Smooth muscle cell (in vitro differentiated cells): ENCODE results near the gene TMBIM6. TPM values are rescaled to one million over a fixed set of nuclear protein-coding genes. Genes with fewer than 3 reads are reported as not detected.
"Not testable (repeated sequence)": the region's sequence is repeated elsewhere in the genome, so short reads cannot be mapped to it uniquely, and the experiment has no call there.

Experiments used
- DNase-seq: peaks from one replicate; lab custom pipeline; 2025; ENCODE audit not compliant: unreplicated experiment; lab: John Stamatoyannopoulos, UW
- H2AFZ ChIP-seq: fragments of 200-600 bp; sonication (generic); 2 replicates; pipeline ENCODE4 v1.6.0; 2016; ENCODE audit warnings: antibody characterized with exemption, low read depth, mild to moderate bottlenecking
- H3F3A ChIP-seq: fragments of 200-600 bp; sonication (generic); 2 replicates; pipeline ENCODE4 v1.6.0; 2017; ENCODE audit warnings: antibody characterized with exemption, low read depth
- H3K27ac ChIP-seq: fragments of 200-600 bp; sonication (generic); 2 replicates; pipeline ENCODE4 v1.5.1; 2016; ENCODE audit warnings: low read depth, mild to moderate bottlenecking
- H3K27me3 ChIP-seq: fragments of 200-600 bp; sonication (generic); 2 replicates; pipeline ENCODE4 v1.6.1; 2016; ENCODE audit warnings: low read depth, mild to moderate bottlenecking
- H3K36me3 ChIP-seq: fragments of 200-600 bp; sonication (generic); 2 replicates; pipeline ENCODE4 v1.5.1; 2016; ENCODE audit warnings: low read depth
- H3K4me1 ChIP-seq: fragments of 200-600 bp; sonication (generic); 2 replicates; pipeline ENCODE4 v1.5.1; 2016; ENCODE audit warnings: low read depth
- H3K4me2 ChIP-seq: fragments of 200-600 bp; sonication (generic); 2 replicates; pipeline ENCODE4 v1.6.0; 2016; ENCODE audit warnings: mild to moderate bottlenecking
- H3K4me3 ChIP-seq: fragments of 200-600 bp; sonication (generic); 2 replicates; pipeline ENCODE4 v1.5.1; 2016; ENCODE audit warnings: mild to moderate bottlenecking
- H3K79me2 ChIP-seq: fragments of 200-600 bp; sonication (generic); 2 replicates; pipeline ENCODE4 v1.6.0; 2016; ENCODE audit warnings: low read depth, mild to moderate bottlenecking
- H3K9ac ChIP-seq: fragments of 200-600 bp; sonication (generic); 2 replicates; pipeline ENCODE4 v1.6.0; 2016; ENCODE audit warnings: low read depth
- H3K9me3 ChIP-seq: fragments of 200-600 bp; sonication (generic); replicated peaks from 2 replicates; pipeline ENCODE4 v1.5.1; 2016; ENCODE audit warnings: low read depth
- H4K20me1 ChIP-seq: fragments of 200-600 bp; sonication (generic); 2 replicates; pipeline ENCODE4 v1.6.0; 2016; ENCODE audit warnings: low read depth
- CTCF ChIP-seq: fragments of 200-600 bp; sonication (generic); IDR thresholded peaks from 2 replicates; pipeline ENCODE4 v1.5.1; 2017; ENCODE audit warnings: borderline replicate concordance, mild to moderate bottlenecking, antibody characterized with exemption; ENCODE audit not compliant: insufficient read depth, poor library complexity, severe bottlenecking
- WGBS: methylation state at CpG from one replicate; pipeline ENCODE4 v1.1.7; 2016; ENCODE audit warnings: low lambda C conversion rate; 5-methylcytosine and 5-hydroxymethylcytosine counted together
- polyA plus RNA-seq: library from polyadenylated mRNA; unstranded; fragments of >200 nt; fragmentation: Nextera tagmentation; extraction: Ambion mirVana; gene quantifications from 2 replicates; pipeline ENCODE4 v1.2.1, GENCODE V29; 2016
- total RNA-seq: library from RNA; depleted of rRNA; stranded (reverse); fragments of >200 nt; gene quantifications from 2 replicates; pipeline ENCODE4 v1.2.3, GENCODE V29; 2014

Gene TMBIM6
- total and polyA plus RNA-seq, 2 experiments from 2014 or later: 611 to 677 TPM

GRCh38 chr12:49767333-49767732 is 26.0 kb downstream of the TMBIM6 start:
- Histone ChIP-seq H3F3A (peaks cover 26% of the 10 kb centered on the region), H3K36me3 (peaks cover 6% of the 10 kb centered on the region), H3K4me1 (no peaks in the 10 kb centered on the region), H3K79me2 (no peaks in the 10 kb centered on the region), H3K4me2 (no peak overlapping the region), H3K9me3 (no peaks in the 10 kb centered on the region), H3K4me3 (no peak overlapping the region), H3K27me3 (no peaks in the 10 kb centered on the region), H3K9ac (no peak overlapping the region), H2AFZ (no peak overlapping the region), H3K27ac (no peak overlapping the region), H4K20me1 (peaks cover 18% of the 10 kb centered on the region)
- DNase-seq: no peak
- TF ChIP-seq CTCF: no peak
- WGBS: 86% methylated on average over 4 of the region's 4 CpGs

GRCh38 chr12:49773102-49773501 is 31.7 kb downstream of the TMBIM6 start:
- H3K4me1 ChIP-seq, H3K79me2 ChIP-seq, H3F3A ChIP-seq, H3K36me3 ChIP-seq, DNase-seq, H3K4me2 ChIP-seq, H4K20me1 ChIP-seq, H3K4me3 ChIP-seq, H3K27ac ChIP-seq, H3K27me3 ChIP-seq, H3K9ac ChIP-seq, H3K9me3 ChIP-seq, H2AFZ ChIP-seq: not testable (repeated sequence)
- 94% methylated on average over 6 of the region's 7 CpGs for WGBS

- no peaks in the 10 kb centered on the region for H3K79me2 ChIP-seq
- H3K9me3 ChIP-seq: no peaks in the 10 kb centered on the region
- H3K4me3 ChIP-seq: no peak overlapping the region
- H2AFZ ChIP-seq: no peak overlapping the region
- WGBS: 18% methylated on average over 7 of the region's 7 CpGs
- no peaks in the 10 kb centered on the region for H3K27me3 ChIP-seq
- no peak overlapping the region for H3K9ac ChIP-seq
- peak; percentile 69 for TF ChIP-seq CTCF
- peak overlapping the region; percentile 36 for H3K4me2 ChIP-seq
- H3F3A ChIP-seq: no peaks in the 10 kb centered on the region
- H4K20me1 ChIP-seq: no peaks in the 10 kb centered on the region
- H3K27ac ChIP-seq: no peak overlapping the region
- H3K36me3 ChIP-seq: no peaks in the 10 kb centered on the region
- no peak for DNase-seq
- H3K4me1 ChIP-seq: no peaks in the 10 kb centered on the region
These were observed 35.1 kb downstream of the TMBIM6 start for GRCh38 chr12:49776413-49776812.

GRCh38 chr12:49776858-49777257 is 35.5 kb downstream of the TMBIM6 start:
- no peak overlapping the region for H3K9ac ChIP-seq
- DNase-seq: no peak
- no peak overlapping the region for H2AFZ ChIP-seq
- no peaks in the 10 kb centered on the region for H3K79me2 ChIP-seq
- H3K27me3 ChIP-seq: no peaks in the 10 kb centered on the region
- H3K36me3 ChIP-seq: no peaks in the 10 kb centered on the region
- no peak overlapping the region for H3K27ac ChIP-seq
- TF ChIP-seq CTCF: no peak
- no peaks in the 10 kb centered on the region for H3F3A ChIP-seq
- H3K4me3 ChIP-seq: no peak overlapping the region
- H3K9me3 ChIP-seq: no peaks in the 10 kb centered on the region
- 75% methylated on average over 4 of the region's 5 CpGs for WGBS
- no peaks in the 10 kb centered on the region for H3K4me1 ChIP-seq
- H3K4me2 ChIP-seq: peak overlapping the region; percentile 36
- H4K20me1 ChIP-seq: no peaks in the 10 kb centered on the region
